GM12878 (cell line): Measurements from ENCODE around the gene PHC2. TPM values are rescaled to one million over a fixed set of nuclear protein-coding genes. Genes with fewer than 3 reads are reported as not detected.

Experiments
- ASH2L ChIP-seq: fragments of 300-600, 200-600 bp; sonication (generic); IDR thresholded peaks from 2 replicates; pipeline ENCODE4 v1.6.1; 2017; ENCODE audit warnings: low read depth, mild to moderate bottlenecking, borderline replicate concordance
- ATF2 ChIP-seq: IDR thresholded peaks from 2 replicates; pipeline ENCODE4 v1.6.1; 2012; ENCODE audit warnings: low read length, inconsistent platforms
- ATF7 ChIP-seq: fragments of 450-650 bp; IDR thresholded peaks from 2 replicates; pipeline ENCODE4 v1.6.1; 2016; ENCODE audit warnings: low read depth, mild to moderate bottlenecking
- CEBPB ChIP-seq, 2 experiments: fragments of 150-350 bp in 1 of 2; IDR thresholded peaks; 2 replicates each; pipeline ENCODE4 v1.6.1; 2012 to 2014; ENCODE audit warnings: low read depth in 2 of 2, low read length in 2 of 2, borderline replicate concordance in 1 of 2, inconsistent platforms in 1 of 2
- CREM ChIP-seq: IDR thresholded peaks from 2 replicates; pipeline ENCODE4 v1.6.1; 2014; ENCODE audit warnings: antibody characterized with exemption, low read depth
- CUX1 ChIP-seq: IDR thresholded peaks from 2 replicates; pipeline ENCODE4 v1.6.1; 2012; ENCODE audit warnings: improper control_type of control experiment, low read depth, low read length; ENCODE audit not compliant: insufficient replicate concordance
- E4F1 ChIP-seq: fragments of 450-650 bp; IDR thresholded peaks from 2 replicates; pipeline ENCODE4 v1.6.1; 2018; ENCODE audit warnings: borderline replicate concordance, mild to moderate bottlenecking; ENCODE audit not compliant: partially characterized antibody
- FOS ChIP-seq: IDR thresholded peaks from 3 replicates; pipeline ENCODE4 v1.6.1; 2011; ENCODE audit warnings: borderline replicate concordance; ENCODE audit not compliant: insufficient read length; ENCODE audit errors: extremely low read depth
- FOXK2 ChIP-seq: fragments of 450-650 bp; IDR thresholded peaks from 2 replicates; pipeline ENCODE4 v1.6.1; 2017; ENCODE audit warnings: mild to moderate bottlenecking, moderate library complexity
- IKZF2 ChIP-seq, 2 experiments: fragments of 450-650 bp; IDR thresholded peaks; 2 replicates each; pipeline ENCODE4 v1.6.1; 2017; ENCODE audit warnings: mild to moderate bottlenecking in 2 of 2, moderate library complexity in 2 of 2
- IRF3 ChIP-seq: fragments of 450-650 bp; IDR thresholded peaks from 2 replicates; pipeline ENCODE4 v1.6.1; 2014; ENCODE audit warnings: mild to moderate bottlenecking
- KAT2A ChIP-seq: conservative IDR thresholded peaks from 2 replicates; pipeline ENCODE4 v1.6.1; 2011; ENCODE audit warnings: low read depth, low read length; ENCODE audit not compliant: control insufficient read depth
- NFXL1 ChIP-seq: fragments of 450-650 bp; IDR thresholded peaks from 2 replicates; pipeline ENCODE4 v1.6.1; 2017; ENCODE audit warnings: antibody characterized with exemption, mild to moderate bottlenecking, borderline replicate concordance
- POLR2AphosphoS2 ChIP-seq: IDR thresholded peaks from 2 replicates; pipeline ENCODE4 v1.6.1; 2011; ENCODE audit warnings: low read depth, mild to moderate bottlenecking, low read length, improper control_type of control experiment, moderate library complexity
- SIN3A ChIP-seq: IDR thresholded peaks from 2 replicates; pipeline ENCODE4 v1.6.1; 2012; ENCODE audit warnings: low read depth, low read length, improper control_type of control experiment
- WRNIP1 ChIP-seq: IDR thresholded peaks from 2 replicates; pipeline ENCODE4 v1.6.1; 2011; ENCODE audit warnings: low read depth, low read length, improper control_type of control experiment, borderline replicate concordance
- ZZZ3 ChIP-seq: IDR thresholded peaks from 2 replicates; pipeline ENCODE4 v1.6.1; 2011; ENCODE audit warnings: low read depth; ENCODE audit not compliant: control insufficient read depth, insufficient read length
- polyA plus RNA-seq, 11 experiments: library from polyadenylated mRNA; depleted of rRNA in 4 of 11; unstranded in 6 of 11; stranded (reverse) in 5 of 11; fragments of >200 nt; fragmentation: Nextera tagmentation in 4 of 11; fragmentation: Illumina TruSeq in 1 of 11; extraction: Ambion mirVana in 4 of 11; extraction: Trizol in 1 of 11; gene quantifications; 1 replicate in 1 of 11; 2 replicates in 10 of 11; pipeline versions ENCODE4 v1.2.1 to v1.2.3, GENCODE V29; 2011 to 2016; ENCODE audit warnings: inconsistent platforms in 2 of 11, missing spikeins in 2 of 11, low read depth in 1 of 11
- total RNA-seq, 4 experiments: library from RNA; depleted of rRNA in 3 of 4; stranded (reverse); fragments of >200 nt in 3 of 4; fragmentation: Illumina TruSeq in 1 of 4; extraction: Trizol in 1 of 4; gene quantifications; 2 replicates each; pipeline versions ENCODE4 v1.2.1 to v1.2.3, GENCODE V29; 2013 to 2021

The PHC2 gene
- total and polyA plus RNA-seq, 10 of the 15 experiments (the other 5 are each of a cell fraction or from before 2014, with no cell fraction given), result 2.0 to 35.9 (median 16.4) TPM

GRCh38 chr1:33430692-33431593, at the start of gene PHC2 (continued):
- no peak for TF ChIP-seq CUX1
- TF ChIP-seq CREM, result no peak
- TF ChIP-seq NFXL1, result no peak
- TF ChIP-seq IRF3, result no peak
- TF ChIP-seq KAT2A, result no peak
- TF ChIP-seq CEBPB (IDR thresholded peaks at IDR 0.05; ENCODE audit: borderline replicate concordance in 1 of 2, low read depth in 2 of 2, low read length in 2 of 2), result no peak
- TF ChIP-seq IKZF2 (IDR thresholded peaks at IDR 0.05), result no peak
- TF ChIP-seq FOS, result no peak
- no peak for TF ChIP-seq E4F1
- TF ChIP-seq FOXK2, result no peak
- no peak for TF ChIP-seq ZZZ3
- no peak for TF ChIP-seq ATF7
- TF ChIP-seq POLR2AphosphoS2, result no peak
- TF ChIP-seq SIN3A, result no peak
- TF ChIP-seq ASH2L, result no peak
- TF ChIP-seq ATF2, result no peak
- TF ChIP-seq WRNIP1, result no peak
